Mammary epithelial cell (primary cell): ENCODE results near the gene NSG2.

Source experiments
- EZH2 ChIP-seq: IDR thresholded peaks from 2 replicates; pipeline ENCODE4 v1.6.1; 2012; ENCODE audit warnings: low read length, inconsistent platforms, borderline replicate concordance
- TF ChIP-seq, protein P1 (sequence below), 2 donors: IDR thresholded peaks in 1 of 2; conservative IDR thresholded peaks in 1 of 2; 2 replicates each; pipeline ENCODE4 v1.5.1; 2011 to 2012; ENCODE audit warnings: inconsistent platforms in 2 of 2, low read length in 2 of 2, mild to moderate bottlenecking in 2 of 2, control low read depth in 1 of 2, low read depth in 1 of 2; ENCODE audit not compliant: insufficient read depth in 1 of 2; ENCODE audit errors: extremely low read depth in 1 of 2

- TF ChIP-seq, protein P1, sequence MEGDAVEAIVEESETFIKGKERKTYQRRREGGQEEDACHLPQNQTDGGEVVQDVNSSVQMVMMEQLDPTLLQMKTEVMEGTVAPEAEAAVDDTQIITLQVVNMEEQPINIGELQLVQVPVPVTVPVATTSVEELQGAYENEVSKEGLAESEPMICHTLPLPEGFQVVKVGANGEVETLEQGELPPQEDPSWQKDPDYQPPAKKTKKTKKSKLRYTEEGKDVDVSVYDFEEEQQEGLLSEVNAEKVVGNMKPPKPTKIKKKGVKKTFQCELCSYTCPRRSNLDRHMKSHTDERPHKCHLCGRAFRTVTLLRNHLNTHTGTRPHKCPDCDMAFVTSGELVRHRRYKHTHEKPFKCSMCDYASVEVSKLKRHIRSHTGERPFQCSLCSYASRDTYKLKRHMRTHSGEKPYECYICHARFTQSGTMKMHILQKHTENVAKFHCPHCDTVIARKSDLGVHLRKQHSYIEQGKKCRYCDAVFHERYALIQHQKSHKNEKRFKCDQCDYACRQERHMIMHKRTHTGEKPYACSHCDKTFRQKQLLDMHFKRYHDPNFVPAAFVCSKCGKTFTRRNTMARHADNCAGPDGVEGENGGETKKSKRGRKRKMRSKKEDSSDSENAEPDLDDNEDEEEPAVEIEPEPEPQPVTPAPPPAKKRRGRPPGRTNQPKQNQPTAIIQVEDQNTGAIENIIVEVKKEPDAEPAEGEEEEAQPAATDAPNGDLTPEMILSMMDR (conservative IDR thresholded peaks at IDR 0.05 in 1 of 2, IDR thresholded peaks at IDR 0.05 in 1 of 2; ENCODE audit: extremely low read depth in 1 of 2, insufficient read depth in 1 of 2, low read depth in 1 of 2, low read length in 2 of 2), result no peak
- no peak for TF ChIP-seq EZH2
These were observed 15.2 kb upstream of the NSG2 start for GRCh38 chr5:174030286-174030685.
